Measurements from ENCODE around the gene ENTPD3.
"Not testable (repeated sequence)": the region's sequence is repeated elsewhere in the genome, so short reads cannot be mapped to it uniquely, and the experiment has no call there.

Gene ENTPD3

DNA sequence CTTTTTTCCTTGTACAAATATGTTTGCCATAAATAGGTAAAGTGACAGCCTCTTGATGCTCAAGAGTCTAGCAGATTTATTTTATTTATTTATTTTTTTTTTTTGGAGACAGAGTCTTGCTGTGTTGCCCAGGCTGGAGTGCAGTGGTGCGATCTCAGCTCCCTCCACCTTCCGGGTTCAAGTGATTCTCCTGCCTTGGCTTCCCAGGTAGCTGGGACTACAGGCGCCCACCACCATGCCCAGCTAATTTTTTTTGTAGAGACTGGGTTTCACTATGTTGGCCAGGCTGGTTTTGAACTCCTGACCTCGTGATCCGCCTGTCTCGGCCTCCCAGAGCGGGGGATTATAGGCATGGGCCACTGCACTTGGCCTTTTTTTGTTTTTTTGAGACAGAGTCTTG lies 75.9 kb downstream of the ENTPD3 start:
- DNase-seq, result not testable (repeated sequence)

DNA sequence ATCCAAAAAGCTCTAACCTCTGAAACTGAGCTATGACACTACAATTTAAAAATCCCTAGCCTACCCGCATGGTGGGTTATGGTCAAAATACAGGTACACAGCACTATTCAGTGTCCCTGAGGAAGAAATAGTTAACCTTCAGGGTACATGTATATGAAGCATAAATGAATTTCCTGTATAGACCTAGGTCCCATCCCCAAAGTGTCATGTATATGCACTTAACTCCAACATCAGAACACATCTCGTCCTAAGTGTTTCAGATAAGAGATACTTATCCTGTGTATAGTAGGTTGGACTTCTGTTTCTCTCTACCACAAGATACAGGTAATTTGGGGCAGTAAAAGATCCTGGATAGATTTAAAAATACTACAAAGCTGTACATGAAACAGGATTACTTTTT lies 76.6 kb downstream of the ENTPD3 start:
- no peak for DNase-seq

DNA sequence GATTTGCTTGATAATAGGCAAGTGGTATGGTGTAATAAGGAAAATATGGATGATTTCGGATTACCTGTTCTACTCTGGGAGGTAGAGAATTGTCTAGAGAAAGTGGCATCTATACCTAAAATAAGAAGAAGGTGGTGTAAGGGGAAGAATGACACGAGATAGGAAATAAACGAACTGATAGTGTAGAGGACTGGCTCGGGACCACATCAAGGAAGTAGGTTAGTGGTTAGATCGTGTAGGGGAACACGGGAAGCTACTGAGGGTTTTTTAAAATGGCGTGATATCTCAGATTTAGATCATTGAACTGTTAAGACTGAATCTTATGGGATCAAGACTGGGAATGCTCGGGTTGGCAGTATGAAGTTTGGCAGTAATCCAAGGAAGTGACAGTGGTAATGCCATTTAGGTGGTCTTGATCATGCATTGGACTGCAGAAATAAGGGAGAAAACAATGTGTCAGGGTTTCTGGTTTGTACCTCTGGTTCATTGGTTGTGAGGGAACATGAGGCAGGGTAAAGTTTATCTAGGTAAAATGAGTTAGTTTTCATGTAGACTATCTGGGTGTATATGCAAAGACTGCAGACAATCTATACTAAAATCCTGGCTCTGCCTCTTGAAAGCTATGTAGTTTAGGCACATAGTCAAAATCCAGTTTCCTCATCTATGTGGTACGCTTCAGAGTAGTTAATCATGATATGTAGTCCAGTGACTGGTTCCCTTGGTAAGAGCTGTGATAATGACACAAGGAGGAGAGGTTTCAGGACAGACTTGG lies 77.5 kb downstream of the ENTPD3 start:
- DNase-seq, result no peak

DNA sequence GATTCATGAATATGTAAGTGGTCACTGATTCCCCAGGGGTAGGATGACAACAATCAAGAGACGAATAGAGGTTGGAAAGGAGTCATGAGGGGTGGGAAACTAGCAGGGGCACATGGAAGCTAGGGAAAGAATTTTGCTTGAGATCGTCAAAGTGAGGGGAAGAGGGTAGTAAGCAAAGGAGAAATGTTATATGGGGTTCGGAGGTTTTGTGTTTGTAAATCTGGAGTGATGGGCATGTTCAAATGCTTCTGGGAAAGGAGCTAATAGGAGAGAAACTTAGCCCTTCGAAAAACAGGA lies 78.1 kb downstream of the ENTPD3 start:
- DNase-seq, result no peak

DNA sequence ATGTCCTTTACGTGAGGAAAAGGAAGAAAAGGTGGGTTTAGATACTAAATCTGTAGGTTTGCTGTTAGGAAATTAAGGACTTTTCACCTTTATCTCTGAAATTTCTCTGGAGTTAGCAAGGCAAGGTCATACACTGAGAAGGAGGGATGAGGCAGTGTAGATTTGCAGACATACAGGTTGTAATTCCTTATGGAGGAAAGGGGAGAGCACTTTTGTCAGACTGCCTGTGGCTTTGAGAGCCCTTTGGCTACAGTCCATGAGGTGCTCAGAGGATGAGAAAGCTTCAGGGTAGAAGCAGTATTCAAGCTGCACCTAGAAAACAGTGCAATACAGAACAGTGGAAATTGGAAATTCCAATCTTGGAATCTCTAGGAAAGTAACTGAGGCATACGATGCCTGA lies 78.5 kb downstream of the ENTPD3 start:
- DNase-seq, result no peak

GRCh38 chr3:40468018-40468417 lies 81.0 kb downstream of the ENTPD3 start:
- no peak for DNase-seq

DNA sequence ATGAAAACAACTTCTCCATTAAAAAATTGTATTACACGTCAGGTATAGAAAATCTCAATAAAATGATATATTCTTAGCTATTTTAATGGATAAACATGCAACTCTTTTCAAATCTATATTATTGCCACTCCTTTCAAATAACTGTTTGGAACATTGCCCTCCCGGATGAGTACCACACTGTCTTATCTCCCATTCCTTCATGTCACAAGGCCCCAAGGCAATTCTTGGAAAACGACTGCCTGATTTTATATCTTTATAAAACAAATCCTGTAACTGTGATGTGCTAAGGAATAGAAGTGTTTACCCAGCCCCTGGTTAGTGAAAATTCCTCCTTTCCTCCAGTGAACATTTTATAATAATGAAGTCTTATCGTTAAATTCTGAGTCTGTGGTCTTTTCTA lies 83.7 kb downstream of the ENTPD3 start:
- DNase-seq, result no peak

DNA sequence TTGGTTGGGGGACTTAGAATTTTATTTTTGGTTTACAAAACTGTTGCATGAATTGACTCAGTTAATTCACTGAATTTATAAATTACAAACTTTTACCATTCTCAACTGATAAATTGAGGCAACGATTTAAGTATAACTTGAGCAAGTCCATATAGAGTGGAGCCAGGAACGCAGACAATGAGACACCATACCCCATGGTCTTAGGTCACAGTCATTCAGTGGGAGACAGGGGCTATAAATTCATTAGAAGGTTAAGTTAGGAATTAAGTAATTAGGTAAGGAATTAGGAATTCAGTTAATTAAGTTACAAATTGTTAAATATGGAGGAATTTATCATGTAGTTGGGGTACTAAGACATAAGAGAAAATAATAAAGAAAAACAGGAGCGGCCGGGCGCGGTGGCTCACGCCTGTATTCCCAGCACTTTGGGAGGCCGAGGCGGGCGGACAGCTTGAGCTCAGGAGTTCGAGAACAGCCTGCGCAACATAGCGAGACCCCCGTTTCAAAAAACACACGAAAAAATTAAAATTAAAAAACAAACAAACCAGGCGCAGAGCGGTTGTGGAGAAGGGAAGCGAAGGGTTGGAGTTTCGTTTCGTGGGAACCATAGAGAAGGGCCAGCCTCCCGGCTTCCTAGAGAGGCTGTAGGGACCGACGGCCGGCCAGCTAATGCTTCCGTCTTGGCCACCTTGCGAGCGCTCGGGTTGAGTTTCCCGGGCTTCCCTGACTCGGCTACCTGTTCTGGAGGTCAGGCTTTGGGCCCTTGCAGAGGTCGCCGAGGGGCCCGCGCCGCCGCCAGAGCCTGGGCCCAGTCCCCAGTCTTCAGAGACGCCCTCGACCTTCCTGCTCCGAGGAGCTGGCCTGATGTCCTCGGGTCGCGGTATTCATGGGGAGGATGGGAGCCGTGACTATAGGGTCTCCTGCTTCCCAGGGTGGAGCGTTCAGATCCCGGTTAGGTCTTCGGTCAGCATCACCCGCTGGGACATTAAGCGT lies 89.8 kb downstream of the ENTPD3 start, which contains the start of gene ZNF619:
Gene ZNF619 (plus strand): TSS at position 645 of the 993 bp plus-strand sequence. CDS start 858 bp downstream, outside the sequence.
- DNase-seq, result peak; percentile 42

GRCh38 chr3:40477666-40478065 lies 90.7 kb downstream of the ENTPD3 start:
- DNase-seq, result no peak
